PC-9 (cell line): ENCODE results near the gene SELL.

ENCODE experiments used
- EZH2 ChIP-seq: fragments of 200-600 bp; sonication (generic); IDR thresholded peaks from 2 replicates; pipeline ENCODE4 v1.8.0; 2017; ENCODE audit warnings: antibody characterized with exemption, low read depth
- TF ChIP-seq, protein P1 (sequence below): fragments of 200-600 bp; sonication (generic); conservative IDR thresholded peaks from 2 replicates; pipeline ENCODE4 v1.6.1; 2017; ENCODE audit warnings: mixed run types, antibody characterized with exemption, mild to moderate bottlenecking, moderate library complexity

DNA sequence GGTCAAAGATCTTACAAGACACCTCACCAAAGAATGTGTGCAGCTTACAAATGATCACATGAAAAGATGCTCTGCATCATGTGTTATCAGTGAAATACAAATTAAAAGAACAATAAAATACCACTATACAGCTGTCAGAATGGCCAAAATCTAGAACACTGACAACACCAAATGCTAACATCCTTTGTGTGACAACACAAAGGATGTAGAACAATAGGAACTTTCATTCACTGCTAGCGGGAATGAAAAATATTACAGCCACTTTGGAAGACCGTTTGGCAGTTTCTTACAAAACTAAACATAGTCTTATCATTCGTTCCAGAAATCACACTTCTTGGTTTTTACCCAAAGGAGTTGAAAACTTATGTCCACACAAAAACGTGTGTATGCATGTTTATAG, 60.9 kb downstream of the SELL start:
- TF ChIP-seq, protein P1, sequence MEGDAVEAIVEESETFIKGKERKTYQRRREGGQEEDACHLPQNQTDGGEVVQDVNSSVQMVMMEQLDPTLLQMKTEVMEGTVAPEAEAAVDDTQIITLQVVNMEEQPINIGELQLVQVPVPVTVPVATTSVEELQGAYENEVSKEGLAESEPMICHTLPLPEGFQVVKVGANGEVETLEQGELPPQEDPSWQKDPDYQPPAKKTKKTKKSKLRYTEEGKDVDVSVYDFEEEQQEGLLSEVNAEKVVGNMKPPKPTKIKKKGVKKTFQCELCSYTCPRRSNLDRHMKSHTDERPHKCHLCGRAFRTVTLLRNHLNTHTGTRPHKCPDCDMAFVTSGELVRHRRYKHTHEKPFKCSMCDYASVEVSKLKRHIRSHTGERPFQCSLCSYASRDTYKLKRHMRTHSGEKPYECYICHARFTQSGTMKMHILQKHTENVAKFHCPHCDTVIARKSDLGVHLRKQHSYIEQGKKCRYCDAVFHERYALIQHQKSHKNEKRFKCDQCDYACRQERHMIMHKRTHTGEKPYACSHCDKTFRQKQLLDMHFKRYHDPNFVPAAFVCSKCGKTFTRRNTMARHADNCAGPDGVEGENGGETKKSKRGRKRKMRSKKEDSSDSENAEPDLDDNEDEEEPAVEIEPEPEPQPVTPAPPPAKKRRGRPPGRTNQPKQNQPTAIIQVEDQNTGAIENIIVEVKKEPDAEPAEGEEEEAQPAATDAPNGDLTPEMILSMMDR: no peak
- TF ChIP-seq EZH2: no peak
